ENCODE measurements around the gene CLDN6.

GRCh38 chr16:3051494-3051893 is 33.5 kb upstream of the CLDN6 start:
- TF ChIP-seq CTCF (IDR thresholded peaks at IDR 0.05): no peak
- TF ChIP-seq POLR2A (IDR thresholded peaks at IDR 0.05): no peak

All from right lobe of liver (tissue), 4 donors.